ENCODE measurements around the gene FASTK.

DNA sequence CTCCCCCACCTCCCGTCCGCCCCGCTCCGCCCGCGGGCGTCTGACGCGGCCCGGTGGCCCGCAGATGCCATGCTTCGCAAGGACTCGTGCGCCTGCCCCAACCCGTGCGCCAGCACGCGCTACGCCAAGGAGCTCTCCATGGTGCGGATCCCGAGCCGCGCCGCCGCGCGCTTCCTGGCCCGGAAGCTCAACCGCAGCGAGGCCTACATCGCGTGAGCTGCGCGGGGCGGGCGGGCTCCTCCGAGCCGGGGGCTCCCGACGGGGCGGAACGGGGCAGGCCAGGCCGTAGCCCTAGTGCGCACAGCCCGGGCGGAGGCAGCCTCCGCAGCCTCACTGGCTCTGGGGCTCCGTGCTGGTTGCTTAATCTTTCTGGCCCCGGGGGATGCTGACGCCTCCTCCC is 29.5 kb downstream of the FASTK start:
- TF ChIP-seq, protein P1, sequence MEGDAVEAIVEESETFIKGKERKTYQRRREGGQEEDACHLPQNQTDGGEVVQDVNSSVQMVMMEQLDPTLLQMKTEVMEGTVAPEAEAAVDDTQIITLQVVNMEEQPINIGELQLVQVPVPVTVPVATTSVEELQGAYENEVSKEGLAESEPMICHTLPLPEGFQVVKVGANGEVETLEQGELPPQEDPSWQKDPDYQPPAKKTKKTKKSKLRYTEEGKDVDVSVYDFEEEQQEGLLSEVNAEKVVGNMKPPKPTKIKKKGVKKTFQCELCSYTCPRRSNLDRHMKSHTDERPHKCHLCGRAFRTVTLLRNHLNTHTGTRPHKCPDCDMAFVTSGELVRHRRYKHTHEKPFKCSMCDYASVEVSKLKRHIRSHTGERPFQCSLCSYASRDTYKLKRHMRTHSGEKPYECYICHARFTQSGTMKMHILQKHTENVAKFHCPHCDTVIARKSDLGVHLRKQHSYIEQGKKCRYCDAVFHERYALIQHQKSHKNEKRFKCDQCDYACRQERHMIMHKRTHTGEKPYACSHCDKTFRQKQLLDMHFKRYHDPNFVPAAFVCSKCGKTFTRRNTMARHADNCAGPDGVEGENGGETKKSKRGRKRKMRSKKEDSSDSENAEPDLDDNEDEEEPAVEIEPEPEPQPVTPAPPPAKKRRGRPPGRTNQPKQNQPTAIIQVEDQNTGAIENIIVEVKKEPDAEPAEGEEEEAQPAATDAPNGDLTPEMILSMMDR (IDR thresholded peaks at IDR 0.05; ENCODE audit: insufficient read depth, low read depth, low read length) = no peak
- TF ChIP-seq EZH2 (IDR thresholded peaks at IDR 0.05; ENCODE audit: insufficient read depth, low read length) = no peak

All from astrocyte (in vitro differentiated cells and primary cell).